ENCODE results near the gene PAK5. TPM values are rescaled to one million over a fixed set of nuclear protein-coding genes. Genes with fewer than 3 reads are reported as not detected.

The PAK5 gene
- total and polyA plus RNA-seq, 4 donors: 0.02 to 0.17 (median 0.04) TPM; not detected in 1

- H3K36me3 ChIP-seq (ENCODE audit: control insufficient read depth in 4 of 4, insufficient read depth in 3 of 4, low read depth in 1 of 4, low read length in 3 of 4): no peaks in the 10 kb centered on the region
- H3K27me3 ChIP-seq (ENCODE audit: control insufficient read depth in 4 of 4, insufficient read depth in 4 of 4, low read length in 3 of 4): peaks cover 0 to 4% (median 2%) of the 10 kb centered on the region in 4 donors
- no peaks in the 10 kb centered on the region for H3K4me1 ChIP-seq (ENCODE audit: control insufficient read depth in 4 of 4, insufficient read depth in 4 of 4, low read length in 3 of 4)
- H3K27ac ChIP-seq (ENCODE audit: low read depth in 1 of 2, low read length in 2 of 2): no peak overlapping the region
- no peak for DNase-seq (ENCODE audit: low spot score)
- WGBS: 61% methylated on average over 4 of the region's 4 CpGs
- H3K4me3 ChIP-seq (ENCODE audit: low read depth in 1 of 3, low read length in 3 of 3): no peak overlapping the region
- H3K9ac ChIP-seq (ENCODE audit: low read depth in 1 of 2, low read length in 2 of 2): no peak overlapping the region
- H3K9me3 ChIP-seq (ENCODE audit: control insufficient read depth in 4 of 4, low read length in 3 of 4): no peaks in the 10 kb centered on the region
- TF ChIP-seq NR2F2 (IDR thresholded peaks at IDR 0.05) (no peak), RAD21 (IDR thresholded peaks at IDR 0.05) (no peak), JUND (IDR thresholded peaks at IDR 0.05) (no peak)
Observed at GRCh38 chr20:9632265-9632664, 206.6 kb downstream of the PAK5 start.

GRCh38 chr20:9630554-9630953 is 208.3 kb downstream of the PAK5 start:
- DNase-seq (ENCODE audit: low spot score): no peak
- Histone ChIP-seq H3K27ac (ENCODE audit: low read depth in 1 of 2, low read length in 2 of 2) (no peak overlapping the region), H3K9ac (ENCODE audit: low read depth in 1 of 2, low read length in 2 of 2) (no peak overlapping the region), H3K4me3 (ENCODE audit: low read depth in 1 of 3, low read length in 3 of 3) (no peak overlapping the region), H3K36me3 (ENCODE audit: control insufficient read depth in 4 of 4, insufficient read depth in 3 of 4, low read depth in 1 of 4, low read length in 3 of 4) (no peaks in the 10 kb centered on the region), H3K9me3 (ENCODE audit: control insufficient read depth in 4 of 4, low read length in 3 of 4) (no peaks in the 10 kb centered on the region), H3K4me1 (ENCODE audit: control insufficient read depth in 4 of 4, insufficient read depth in 4 of 4, low read length in 3 of 4) (no peaks in the 10 kb centered on the region), H3K27me3 (ENCODE audit: control insufficient read depth in 4 of 4, insufficient read depth in 4 of 4, low read length in 3 of 4) (peaks cover 0 to 7% (median 2%) of the 10 kb centered on the region in 4 donors)
- TF ChIP-seq HNF4A (conservative IDR thresholded peaks at IDR 0.05): no peak
- TF ChIP-seq REST (IDR thresholded peaks at IDR 0.05): no peak
- no peak for TF ChIP-seq YY1 (IDR thresholded peaks at IDR 0.05)
- TF ChIP-seq EGR1 (IDR thresholded peaks at IDR 0.05; ENCODE audit: low read depth in 2 of 2): no peak
- TF ChIP-seq MAX (IDR thresholded peaks at IDR 0.05): no peak
- TF ChIP-seq RXRA (IDR thresholded peaks at IDR 0.05): no peak
- no peak for TF ChIP-seq FOXA1 (IDR thresholded peaks at IDR 0.05)
- TF ChIP-seq TAF1 (conservative IDR thresholded peaks at IDR 0.05): no peak
- no peak for TF ChIP-seq JUND (IDR thresholded peaks at IDR 0.05)
- no peak for TF ChIP-seq NR2F2 (IDR thresholded peaks at IDR 0.05)
- TF ChIP-seq CTCF (IDR thresholded peaks at IDR 0.05; ENCODE audit: low read depth, low read length, missing input control): no peak
- no peak for TF ChIP-seq SP1 (IDR thresholded peaks at IDR 0.05)
- TF ChIP-seq HNF4G (IDR thresholded peaks at IDR 0.05): no peak
- 69% methylated on average over 2 of the region's 2 CpGs for WGBS

- no peaks in the 10 kb centered on the region for H3K36me3 ChIP-seq (ENCODE audit: control insufficient read depth in 4 of 4, insufficient read depth in 3 of 4, low read depth in 1 of 4, low read length in 3 of 4)
- H3K27me3 ChIP-seq (ENCODE audit: control insufficient read depth in 4 of 4, insufficient read depth in 4 of 4, low read length in 3 of 4): peaks cover 0 to 7% (median 2%) of the 10 kb centered on the region in 4 donors
- no peak overlapping the region for H3K9ac ChIP-seq (ENCODE audit: low read depth in 1 of 2, low read length in 2 of 2)
- H3K4me3 ChIP-seq (ENCODE audit: low read depth in 1 of 3, low read length in 3 of 3): no peak overlapping the region
- WGBS: 70% methylated on average over 5 of the region's 5 CpGs
- DNase-seq (ENCODE audit: low spot score): no peak
- no peaks in the 10 kb centered on the region for H3K4me1 ChIP-seq (ENCODE audit: control insufficient read depth in 4 of 4, insufficient read depth in 4 of 4, low read length in 3 of 4)
- no peak overlapping the region for H3K27ac ChIP-seq (ENCODE audit: low read depth in 1 of 2, low read length in 2 of 2)
- no peaks in the 10 kb centered on the region for H3K9me3 ChIP-seq (ENCODE audit: control insufficient read depth in 4 of 4, low read length in 3 of 4)
- TF ChIP-seq EGR1 (IDR thresholded peaks at IDR 0.05; ENCODE audit: low read depth in 2 of 2) (no peak), CTCF (IDR thresholded peaks at IDR 0.05; ENCODE audit: low read depth, low read length, missing input control) (no peak), REST (IDR thresholded peaks at IDR 0.05) (no peak), FOXA1 (IDR thresholded peaks at IDR 0.05) (no peak), SP1 (IDR thresholded peaks at IDR 0.05) (no peak), NR2F2 (IDR thresholded peaks at IDR 0.05) (no peak), MAX (IDR thresholded peaks at IDR 0.05) (no peak), GABPA (IDR thresholded peaks at IDR 0.05 in 1 of 2, conservative IDR thresholded peaks at IDR 0.05 in 1 of 2) (no peak), JUND (IDR thresholded peaks at IDR 0.05) (no peak), RXRA (IDR thresholded peaks at IDR 0.05) (no peak), FOXA2 (IDR thresholded peaks at IDR 0.05) (no peak)
Observed at GRCh38 chr20:9629831-9630230, 209.0 kb downstream of the PAK5 start.
